GM12874 (cell line): Measurements from ENCODE around the gene ACOT7.

Source experiments
- CTCF ChIP-seq: IDR thresholded peaks from 2 replicates; pipeline ENCODE4 v1.5.1; 2011; ENCODE audit warnings: low read depth, mild to moderate bottlenecking, control low read depth, low read length, moderate library complexity; ENCODE audit not compliant: insufficient read depth

The ACOT7 gene

GRCh38 chr1:6252374-6252710, 141.2 kb downstream of the ACOT7 start:
- no peak for TF ChIP-seq CTCF

GRCh38 chr1:6251681-6252373, 141.7 kb downstream of the ACOT7 start:
- no peak for TF ChIP-seq CTCF

GRCh38 chr1:6251233-6251632, 142.3 kb downstream of the ACOT7 start:
- no peak for TF ChIP-seq CTCF

- no peak for TF ChIP-seq CTCF
Observed at GRCh38 chr1:6249739-6250689, 143.6 kb downstream of the ACOT7 start.

GRCh38 chr1:6248932-6249738, 144.4 kb downstream of the ACOT7 start:
- no peak for TF ChIP-seq CTCF

- no peak for TF ChIP-seq CTCF
Observed at GRCh38 chr1:6248161-6248776, 145.3 kb downstream of the ACOT7 start.
